GM12892 (cell line): ENCODE results near the gene STX1B.
"Not testable (repeated sequence)": the region's sequence is repeated elsewhere in the genome, so short reads cannot be mapped to it uniquely, and the experiment has no call there.

Experiments
- POLR2A ChIP-seq: IDR thresholded peaks from 2 replicates; pipeline ENCODE4 v1.6.1; 2011; ENCODE audit warnings: low read depth, low read length, control low read depth
- POLR2AphosphoS5 ChIP-seq: IDR thresholded peaks from 2 replicates; pipeline ENCODE4 v1.6.1; 2011; ENCODE audit warnings: low read depth, low read length, control low read depth
- TAF1 ChIP-seq: IDR thresholded peaks from 2 replicates; pipeline ENCODE4 v1.6.1; 2011; ENCODE audit warnings: low read depth, mild to moderate bottlenecking, control low read depth, low read length, borderline replicate concordance

- TF ChIP-seq POLR2A, TAF1, POLR2AphosphoS5: not testable (repeated sequence)
These were observed 1.4 kb upstream of the STX1B start for GRCh38 chr16:31011815-31012214.
